ENCODE results near the gene MAGEC2. TPM values are rescaled to one million over a fixed set of nuclear protein-coding genes. Genes with fewer than 3 reads are reported as not detected.

MAGEC2 gene
- polyA plus RNA-seq, 1 experiment, result not detected

DNA sequence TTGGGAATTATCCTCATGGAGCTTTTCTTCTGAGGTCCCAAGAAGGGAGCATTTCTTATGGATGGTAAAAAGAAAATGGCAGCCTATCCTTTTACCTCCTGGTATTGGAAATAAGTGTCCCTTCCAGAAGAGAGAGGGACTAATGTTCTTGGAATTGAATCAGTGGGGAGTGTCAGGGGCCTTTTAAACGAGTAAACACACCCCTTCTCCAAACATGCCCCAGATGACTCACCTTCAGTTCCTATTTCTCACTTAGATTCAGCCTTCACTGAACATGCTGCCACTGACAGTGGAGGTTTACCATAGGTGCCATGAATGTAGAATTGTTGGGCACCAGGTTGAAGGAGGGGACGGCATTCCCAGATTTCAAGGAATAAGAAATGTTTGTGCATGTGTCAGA is 19.0 kb downstream of the MAGEC2 start:
- Histone ChIP-seq H3K4me3 (ENCODE audit: low read depth, low read length) (no peak overlapping the region), H3K9me3 (ENCODE audit: control insufficient read depth, insufficient read depth, low read length) (no peaks in the 10 kb centered on the region; the same call in 1 of the 2 replicates), H3K27ac (ENCODE audit: low read depth, low read length) (no peak overlapping the region), H3K27me3 (ENCODE audit: control insufficient read depth, insufficient read depth, low read length) (no peaks in the 10 kb centered on the region)
- POLR2A ChIA-PET, result no interaction called here
- TF ChIP-seq, protein P1, sequence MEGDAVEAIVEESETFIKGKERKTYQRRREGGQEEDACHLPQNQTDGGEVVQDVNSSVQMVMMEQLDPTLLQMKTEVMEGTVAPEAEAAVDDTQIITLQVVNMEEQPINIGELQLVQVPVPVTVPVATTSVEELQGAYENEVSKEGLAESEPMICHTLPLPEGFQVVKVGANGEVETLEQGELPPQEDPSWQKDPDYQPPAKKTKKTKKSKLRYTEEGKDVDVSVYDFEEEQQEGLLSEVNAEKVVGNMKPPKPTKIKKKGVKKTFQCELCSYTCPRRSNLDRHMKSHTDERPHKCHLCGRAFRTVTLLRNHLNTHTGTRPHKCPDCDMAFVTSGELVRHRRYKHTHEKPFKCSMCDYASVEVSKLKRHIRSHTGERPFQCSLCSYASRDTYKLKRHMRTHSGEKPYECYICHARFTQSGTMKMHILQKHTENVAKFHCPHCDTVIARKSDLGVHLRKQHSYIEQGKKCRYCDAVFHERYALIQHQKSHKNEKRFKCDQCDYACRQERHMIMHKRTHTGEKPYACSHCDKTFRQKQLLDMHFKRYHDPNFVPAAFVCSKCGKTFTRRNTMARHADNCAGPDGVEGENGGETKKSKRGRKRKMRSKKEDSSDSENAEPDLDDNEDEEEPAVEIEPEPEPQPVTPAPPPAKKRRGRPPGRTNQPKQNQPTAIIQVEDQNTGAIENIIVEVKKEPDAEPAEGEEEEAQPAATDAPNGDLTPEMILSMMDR (IDR thresholded peaks at IDR 0.05; ENCODE audit: low read depth, low read length), result no peak
- CTCF ChIA-PET, result no interaction called here
- DNase-seq (ENCODE audit: low read depth, low spot score), result no peak

DNA sequence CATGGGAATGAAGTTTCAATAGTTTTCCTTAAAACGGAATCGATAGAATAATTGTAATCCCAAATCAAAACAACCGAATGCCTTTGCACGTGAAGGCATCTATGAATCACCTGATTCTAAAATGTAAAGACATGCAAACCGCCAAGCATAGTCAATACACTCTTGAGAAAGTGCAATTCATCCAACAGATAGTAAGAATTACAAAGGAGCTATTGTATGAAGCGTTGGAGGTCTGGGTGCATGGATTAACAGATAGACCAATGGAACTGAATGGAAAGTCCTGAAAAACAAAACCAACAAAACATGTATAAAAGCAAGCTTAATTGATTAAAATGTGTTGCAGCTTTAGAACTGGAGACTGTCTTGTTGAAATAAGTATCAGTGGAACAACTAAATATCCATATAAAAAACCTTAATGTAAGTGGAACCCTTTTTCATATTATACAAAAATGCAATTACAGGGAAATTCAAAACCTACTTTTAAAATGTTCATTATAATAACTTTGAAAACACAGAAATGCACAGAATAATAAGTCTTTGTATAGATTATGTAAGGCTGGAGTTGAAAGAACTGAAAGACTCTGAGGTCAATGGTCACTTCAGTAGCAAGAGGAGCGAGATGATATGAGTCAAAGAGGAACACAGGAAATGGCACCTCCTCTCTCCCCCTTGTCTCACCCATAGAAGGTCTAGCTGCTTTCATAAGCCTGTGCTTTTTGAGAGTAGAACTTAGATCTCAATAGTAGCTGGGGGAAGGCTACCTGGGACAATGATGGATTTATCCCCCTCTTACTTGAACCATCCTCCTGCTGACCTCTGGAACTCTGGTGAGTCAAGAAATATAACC is 20.1 kb downstream of the MAGEC2 start:
- H3K27me3 ChIP-seq (ENCODE audit: control insufficient read depth, insufficient read depth, low read length), result no peaks in the 10 kb centered on the region
- no peak overlapping the region for H3K27ac ChIP-seq (ENCODE audit: low read depth, low read length)
- DNase-seq (ENCODE audit: low read depth, low spot score), result no peak
- H3K9me3 ChIP-seq (ENCODE audit: control insufficient read depth, insufficient read depth, low read length), result no peaks in the 10 kb centered on the region; the same call in 1 of the 2 replicates
- ChIA-PET POLR2A (no interaction called here), CTCF (no interaction called here)
- TF ChIP-seq, protein P1 (IDR thresholded peaks at IDR 0.05; ENCODE audit: low read depth, low read length), result no peak
- no peak overlapping the region for H3K4me3 ChIP-seq (ENCODE audit: low read depth, low read length)

DNA sequence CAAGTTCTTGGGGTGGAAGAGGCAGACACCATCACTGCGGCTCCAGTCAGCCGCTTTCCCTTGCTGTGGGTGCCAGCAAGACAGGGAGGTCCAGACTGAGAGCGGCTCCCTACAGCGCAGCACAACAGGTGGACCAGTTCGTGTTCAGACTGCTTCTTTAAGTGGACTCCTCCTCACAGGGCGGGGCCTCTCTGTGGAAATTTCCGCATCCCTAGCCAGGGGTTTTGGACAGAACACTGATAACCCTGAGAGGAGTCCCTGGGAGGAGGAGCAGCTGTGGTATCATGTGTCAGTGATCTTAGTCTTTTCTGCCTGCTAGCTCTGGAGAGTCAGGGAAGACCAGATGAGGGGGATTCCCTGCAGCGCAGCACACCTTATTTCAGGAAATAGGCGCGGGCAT is 48.5 kb downstream of the MAGEC2 start:
- POLR2A ChIA-PET, result no interaction called here
- CTCF ChIA-PET, result no interaction called here
- Histone ChIP-seq H3K9me3 (ENCODE audit: control insufficient read depth, insufficient read depth, low read length) (peaks cover 5% of the 10 kb centered on the region), H3K27ac (ENCODE audit: low read depth, low read length) (no peak overlapping the region), H3K27me3 (ENCODE audit: control insufficient read depth, insufficient read depth, low read length) (no peaks in the 10 kb centered on the region), H3K4me3 (ENCODE audit: low read depth, low read length) (no peak overlapping the region)
- TF ChIP-seq, protein P1 (IDR thresholded peaks at IDR 0.05; ENCODE audit: low read depth, low read length), result no peak
- DNase-seq (ENCODE audit: low read depth, low spot score), result no peak

Data from AG04450 (cell line).